SK-N-SH (cell line): Measurements from ENCODE around the gene SNRNP35. TPM values are rescaled to one million over a fixed set of nuclear protein-coding genes. Genes with fewer than 3 reads are reported as not detected.

Source experiments
- CTCF ChIA-PET: fragments of 300-600, 350-600 bp; formaldehyde crosslinking; extraction: SDS; loops from one replicate; lab custom pipeline; 2021; lab: Yijun Ruan, JAX
- POLR2A ChIA-PET: fragments of 350-600 bp; sonication (Branson Sonifier 250); formaldehyde crosslinking; extraction: SDS; loops from one replicate; lab custom pipeline; 2020; ENCODE audit warnings: antibody characterized with exemption, inconsistent platforms; lab: Yijun Ruan, JAX
- DNase-seq: peaks from one replicate; pipeline ENCODE4 v3.0.0; 2012
- H2AFZ ChIP-seq: fragments of 200-600 bp; sonication (generic); 2 replicates; pipeline ENCODE4 v1.8.1; 2016; ENCODE audit warnings: antibody characterized with exemption, mild to moderate bottlenecking, low read depth
- H3F3A ChIP-seq: fragments of 200-600 bp; sonication (generic); replicated peaks from 2 replicates; pipeline ENCODE3; 2016; ENCODE audit warnings: antibody characterized with exemption, mild to moderate bottlenecking; ENCODE audit not compliant: insufficient read depth
- H3K27ac ChIP-seq, 2 experiments: fragments of 200-500 bp in 1 of 2; fragments of 200-600 bp in 1 of 2; sonication (Bioruptor generic) in 1 of 2; sonication (generic), shearing (Covaris generic) in 1 of 2; 2 replicates each; pipeline versions ENCODE4 v1.5.1 to v1.6.1; 2014 to 2016; ENCODE audit warnings: low read depth in 2 of 2, inconsistent platforms in 1 of 2, low read length in 1 of 2, mild to moderate bottlenecking in 1 of 2, mixed read lengths in 1 of 2
- H3K27me3 ChIP-seq: fragments of 200-600 bp; sonication (generic), shearing (Covaris generic); 2 replicates; pipeline ENCODE4 v1.6.1; 2016; ENCODE audit warnings: mixed run types; ENCODE audit not compliant: insufficient read depth
- H3K36me3 ChIP-seq, 2 experiments: fragments of 200-500 bp in 1 of 2; fragments of 200-600 bp in 1 of 2; sonication (Bioruptor generic) in 1 of 2; sonication (generic) in 1 of 2; replicated peaks in 1 of 2; 2 replicates each; pipeline versions ENCODE3 to v1.5.1; 2014 to 2016; ENCODE audit warnings: low read length in 1 of 2, mild to moderate bottlenecking in 1 of 2; ENCODE audit not compliant: insufficient read depth in 2 of 2, control insufficient read depth in 1 of 2
- H3K4me1 ChIP-seq, 2 experiments: fragments of 200-500 bp in 1 of 2; fragments of 200-600 bp in 1 of 2; sonication (Bioruptor generic) in 1 of 2; sonication (generic), shearing (Covaris generic) in 1 of 2; 2 replicates each; pipeline versions ENCODE4 v1.5.1 to v1.6.1; 2014 to 2016; ENCODE audit warnings: low read depth in 1 of 2, low read length in 1 of 2, mixed run types in 1 of 2; ENCODE audit not compliant: insufficient read depth in 2 of 2, control insufficient read depth in 1 of 2
- H3K4me2 ChIP-seq: fragments of 200-600 bp; sonication (generic), shearing (Covaris generic); 2 replicates; pipeline ENCODE4 v1.6.1; 2017; ENCODE audit warnings: mixed run types
- H3K4me3 ChIP-seq, 2 experiments: fragments of 200-500 bp in 1 of 2; fragments of 200-600 bp in 1 of 2; sonication (Bioruptor generic) in 1 of 2; sonication (generic), shearing (Covaris generic) in 1 of 2; 2 replicates each; pipeline versions ENCODE4 v1.5.1 to v1.8.1; 2014 to 2016; ENCODE audit warnings: low read depth in 2 of 2, inconsistent platforms in 1 of 2, low read length in 1 of 2, mild to moderate bottlenecking in 1 of 2, mixed read lengths in 1 of 2, moderate library complexity in 1 of 2
- H3K79me2 ChIP-seq: fragments of 200-600 bp; sonication (generic); 2 replicates; pipeline ENCODE4 v1.8.1; 2017; ENCODE audit warnings: mild to moderate bottlenecking; ENCODE audit not compliant: insufficient read depth
- H3K9ac ChIP-seq: fragments of 200-600 bp; sonication (generic); 2 replicates; pipeline ENCODE4 v1.6.1; 2017; ENCODE audit warnings: mixed run types
- H3K9me2 ChIP-seq: fragments of 200-600 bp; sonication (generic); 2 replicates; pipeline ENCODE4 v1.6.1; 2017; ENCODE audit warnings: mixed run types
- H3K9me3 ChIP-seq: fragments of 200-600 bp; sonication (generic); 2 replicates; pipeline ENCODE4 v1.6.1; 2017; ENCODE audit warnings: mixed run types, mild to moderate bottlenecking, moderate library complexity
- H4K20me1 ChIP-seq: fragments of 200-600 bp; sonication (generic); 2 replicates; pipeline ENCODE4 v1.6.1; 2017; ENCODE audit warnings: mild to moderate bottlenecking, mixed run types; ENCODE audit not compliant: insufficient read depth
- CHD2 ChIP-seq: fragments of 150-350 bp; IDR thresholded peaks from 2 replicates; pipeline ENCODE4 v1.6.1; 2018; ENCODE audit warnings: low read length; ENCODE audit not compliant: partially characterized antibody
- ELF1 ChIP-seq: IDR thresholded peaks from 2 replicates; pipeline ENCODE4 v1.4.0; 2012
- EP300 ChIP-seq, 2 experiments: IDR thresholded peaks; 2 replicates each; pipeline versions ENCODE4 v1.4.0 to v1.6.1; 2012; ENCODE audit warnings: borderline replicate concordance in 1 of 2, low read depth in 1 of 2, low read length in 1 of 2
- FOXM1 ChIP-seq: IDR thresholded peaks from 2 replicates; pipeline ENCODE4 v1.4.0; 2012; ENCODE audit warnings: low read depth, mild to moderate bottlenecking
- GATA2 ChIP-seq: sonication (generic); formaldehyde crosslinking; IDR thresholded peaks from 2 replicates; pipeline ENCODE4 v1.5.0; 2020; ENCODE audit warnings: mild to moderate bottlenecking, missing genetic modification reagents
- MAX ChIP-seq: IDR thresholded peaks from 2 replicates; pipeline ENCODE4 v1.4.0; 2012; ENCODE audit warnings: low read depth
- MEF2A ChIP-seq: IDR thresholded peaks from 2 replicates; pipeline ENCODE4 v1.4.0; 2012; ENCODE audit warnings: low read depth, borderline replicate concordance
- MXI1 ChIP-seq: IDR thresholded peaks from 2 replicates; pipeline ENCODE4 v1.6.1; 2012; ENCODE audit warnings: mild to moderate bottlenecking, low read depth, low read length, improper control_type of control experiment
- NRF1 ChIP-seq: IDR thresholded peaks from 2 replicates; pipeline ENCODE4 v1.6.1; 2012; ENCODE audit warnings: low read depth, mild to moderate bottlenecking, low read length
- RAD21 ChIP-seq: IDR thresholded peaks from 2 replicates; pipeline ENCODE4 v1.6.1; 2012; ENCODE audit warnings: mild to moderate bottlenecking, low read length
- TAF1 ChIP-seq: IDR thresholded peaks from 2 replicates; pipeline ENCODE4 v1.6.1; 2012; ENCODE audit warnings: low read depth, mild to moderate bottlenecking, low read length, moderate library complexity, borderline replicate concordance
- TCF12 ChIP-seq: IDR thresholded peaks from 2 replicates; pipeline ENCODE4 v1.4.0; 2012
- YY1 ChIP-seq: IDR thresholded peaks from 2 replicates; pipeline ENCODE4 v1.4.0; 2012; ENCODE audit warnings: low read depth, mild to moderate bottlenecking
- ZBTB33 ChIP-seq: IDR thresholded peaks from 2 replicates; pipeline ENCODE4 v1.4.0; 2012; ENCODE audit warnings: low read depth, borderline replicate concordance
- WGBS: methylation state at CpG from one replicate; pipeline ENCODE4 v1.1.6; 2017; ENCODE audit warnings: low lambda C conversion rate; 5-methylcytosine and 5-hydroxymethylcytosine counted together
- polyA plus RNA-seq, 3 experiments: library from polyadenylated mRNA; depleted of rRNA; stranded (reverse); fragments of >200 nt; gene quantifications; 2 replicates each; pipeline ENCODE4 v1.2.3, GENCODE V29; 2012
- TF ChIP-seq, protein P1 (sequence below): IDR thresholded peaks from 2 replicates; pipeline ENCODE4; 2012

SNRNP35 gene
- polyA plus RNA-seq, 1 of the 3 experiments (the other 2 are of a cell fraction), result 13.1 TPM

- H3K27ac ChIP-seq, result no peak overlapping the region
- no peaks in the 10 kb centered on the region for H3K27me3 ChIP-seq
- no peaks in the 10 kb centered on the region for H3F3A ChIP-seq
- H3K36me3 ChIP-seq, result no peaks in the 10 kb centered on the region
- peaks cover 0 to 2% of the 10 kb centered on the region in 2 experiments; a peak in 2 of 4 replicates for H3K4me1 ChIP-seq
- no peak overlapping the region for H3K4me2 ChIP-seq
- CTCF ChIA-PET, result no interaction called here
- H3K9me2 ChIP-seq, result no peaks in the 10 kb centered on the region
- H3K9ac ChIP-seq, result no peak overlapping the region
- H4K20me1 ChIP-seq, result no peaks in the 10 kb centered on the region
- DNase-seq, result no peak
- H3K9me3 ChIP-seq, result no peaks in the 10 kb centered on the region
- TF ChIP-seq YY1, result no peak
- TF ChIP-seq ZBTB33, result no peak
- TF ChIP-seq CHD2, result no peak
- no peak for TF ChIP-seq TAF1
- TF ChIP-seq FOXM1, result no peak
- TF ChIP-seq EP300 (IDR thresholded peaks at IDR 0.05; ENCODE audit: borderline replicate concordance in 1 of 2, low read depth in 1 of 2, low read length in 1 of 2), result no peak
- TF ChIP-seq MAX, result no peak
- TF ChIP-seq TCF12, result no peak
- TF ChIP-seq MXI1, result no peak
- TF ChIP-seq MEF2A, result no peak
- TF ChIP-seq ELF1, result no peak
- no peak for TF ChIP-seq NRF1
- TF ChIP-seq, protein P1, sequence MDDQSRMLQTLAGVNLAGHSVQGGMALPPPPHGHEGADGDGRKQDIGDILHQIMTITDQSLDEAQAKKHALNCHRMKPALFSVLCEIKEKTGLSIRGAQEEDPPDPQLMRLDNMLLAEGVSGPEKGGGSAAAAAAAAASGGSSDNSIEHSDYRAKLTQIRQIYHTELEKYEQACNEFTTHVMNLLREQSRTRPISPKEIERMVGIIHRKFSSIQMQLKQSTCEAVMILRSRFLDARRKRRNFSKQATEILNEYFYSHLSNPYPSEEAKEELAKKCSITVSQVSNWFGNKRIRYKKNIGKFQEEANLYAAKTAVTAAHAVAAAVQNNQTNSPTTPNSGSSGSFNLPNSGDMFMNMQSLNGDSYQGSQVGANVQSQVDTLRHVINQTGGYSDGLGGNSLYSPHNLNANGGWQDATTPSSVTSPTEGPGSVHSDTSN, result no peak
- TF ChIP-seq RAD21, result no peak
- no peak for TF ChIP-seq GATA2 (CRISPR knock-in tag)
- TF ChIP-seq, all 33 proteins: peak for 0
- H2AFZ ChIP-seq, result no peak overlapping the region
- H3K4me3 ChIP-seq, result no peak overlapping the region
- WGBS, result 73% methylated on average over 4 of the region's 4 CpGs
- no peaks in the 10 kb centered on the region for H3K79me2 ChIP-seq
- POLR2A ChIA-PET, result no interaction called here
These were observed 15.2 kb upstream of the SNRNP35 start for GRCh38 chr12:123442774-123443173.
